ENCODE data around the gene PCP4L1. TPM values are rescaled to one million over a fixed set of nuclear protein-coding genes. Genes with fewer than 3 reads are reported as not detected.
"Not testable (repeated sequence)": the region's sequence is repeated elsewhere in the genome, so short reads cannot be mapped to it uniquely, and the experiment has no call there.

PCP4L1 gene
- total RNA-seq, 1 experiment from 2014 or later = 0.83 TPM

- no peak overlapping the region for H3K23ac ChIP-seq (ENCODE audit: insufficient read length, low read depth, low read length)
- no peaks in the 10 kb centered on the region for H4K20me1 ChIP-seq (ENCODE audit: control insufficient read depth, insufficient read depth, insufficient read length)
- H3K14ac ChIP-seq (ENCODE audit: insufficient read depth, low read length) = no peak overlapping the region
- H3K4me1 Mint-ChIP-seq = no peaks in the 10 kb centered on the region
- H3K79me1 ChIP-seq (ENCODE audit: insufficient read depth, low read depth, low read length, poor library complexity, severe bottlenecking) = no peaks in the 10 kb centered on the region
- H3K4me1 ChIP-seq (ENCODE audit: insufficient read depth, low read length) = no peaks in the 10 kb centered on the region
- no peak overlapping the region for H4K91ac ChIP-seq (ENCODE audit: insufficient read length, low read depth, low read length)
- H2AFZ ChIP-seq (ENCODE audit: low read length) = no peak overlapping the region
- H2BK20ac ChIP-seq (ENCODE audit: low read depth, low read length, poor library complexity, severe bottlenecking) = no peak overlapping the region
- H3K27ac Mint-ChIP-seq = no peak overlapping the region
- H3K27ac ChIP-seq (ENCODE audit: insufficient read length, low read depth, low read length) = no peak overlapping the region
- H3K23me2 ChIP-seq (ENCODE audit: insufficient read length, low read depth, low read length, poor library complexity, severe bottlenecking) = no peaks in the 10 kb centered on the region
- TF ChIP-seq CTCF (conservative IDR thresholded peaks at IDR 0.05) = no peak
- H3K27me3 Mint-ChIP-seq (ENCODE audit: low read depth) = peaks cover 3% of the 10 kb centered on the region; the same call in 1 of the 2 replicates
- peaks cover 2% of the 10 kb centered on the region in 2 experiments; a peak in 4 of 5 replicates for H3K9me3 Mint-ChIP-seq
- H3T11ph ChIP-seq (ENCODE audit: low read length) = no peak overlapping the region
- H3K18ac ChIP-seq (ENCODE audit: insufficient read length, low read depth, low read length) = no peak overlapping the region
- H4K5ac ChIP-seq (ENCODE audit: insufficient read length, low read depth, low read length) = no peak overlapping the region
- H3K27me3 ChIP-seq (ENCODE audit: insufficient read depth, low read length) = peaks cover 4% of the 10 kb centered on the region
- H2AK5ac ChIP-seq (ENCODE audit: insufficient read length, low read length) = no peak overlapping the region
- no peak overlapping the region for H3K9ac ChIP-seq (ENCODE audit: extremely low read depth, insufficient read length, low read length)
- H3K4me2 ChIP-seq (ENCODE audit: insufficient read depth, insufficient read length, low read length) = no peak overlapping the region
- no peak overlapping the region for H4K8ac ChIP-seq (replicated peaks; ENCODE audit: insufficient read length, low read depth, low read length)
- no peak overlapping the region for H3K4ac ChIP-seq (ENCODE audit: low read depth, low read length)
- H3K4me3 Mint-ChIP-seq = no peak overlapping the region
- H2BK120ac ChIP-seq (ENCODE audit: low read depth, low read length, poor library complexity, severe bottlenecking) = no peak overlapping the region
- WGBS (ENCODE audit: extremely low coverage, insufficient read length, low lambda C conversion rate) = no CpG with 5 or more reads among the region's 4 CpGs
- H3K36me3 Mint-ChIP-seq (ENCODE audit: insufficient read depth in 1 of 3, low read depth in 3 of 3) = peaks cover 0 to 3% (median 2%) of the 10 kb centered on the region in 3 experiments; a peak in 2 of 7 replicates
- no peak overlapping the region for H2BK15ac ChIP-seq (ENCODE audit: low read depth, low read length)
- H3K79me2 ChIP-seq (ENCODE audit: insufficient read depth, low read length) = no peaks in the 10 kb centered on the region
- H2BK5ac ChIP-seq (ENCODE audit: insufficient read length, low read length) = no peak overlapping the region
- no peak overlapping the region for H3K56ac ChIP-seq (ENCODE audit: insufficient read length, low read depth, low read length)
- DNase-seq = no peak
- H3K9me3 ChIP-seq (ENCODE audit: control insufficient read depth, low read depth, low read length) = no peaks in the 10 kb centered on the region
- H2BK12ac ChIP-seq (ENCODE audit: insufficient read length, low read depth, low read length) = no peak overlapping the region
These were observed 13.7 kb upstream of the PCP4L1 start for GRCh38 chr1:161244888-161245287.

- peaks cover 10% of the 10 kb centered on the region; the same call in 1 of the 2 replicates for H3K27me3 Mint-ChIP-seq (ENCODE audit: low read depth)
- not testable (repeated sequence) for H3K9me3 Mint-ChIP-seq, H3K4me3 Mint-ChIP-seq
These were observed 8.4 kb upstream of the PCP4L1 start for GRCh38 chr1:161250100-161250499.

More at GRCh38 chr1:161250100-161250499, 8.4 kb upstream of the PCP4L1 start:
- no CpG with 5 or more reads among the region's 5 CpGs for WGBS (ENCODE audit: extremely low coverage, insufficient read length, low lambda C conversion rate)
- H3K36me3 Mint-ChIP-seq (ENCODE audit: insufficient read depth in 1 of 3, low read depth in 3 of 3); H3K4me2 ChIP-seq (ENCODE audit: insufficient read depth, insufficient read length, low read length); H2AK5ac ChIP-seq (ENCODE audit: insufficient read length, low read length); H4K5ac ChIP-seq (ENCODE audit: insufficient read length, low read depth, low read length); H3K56ac ChIP-seq (ENCODE audit: insufficient read length, low read depth, low read length); H3K27ac ChIP-seq (ENCODE audit: insufficient read length, low read depth, low read length); H3K14ac ChIP-seq (ENCODE audit: insufficient read depth, low read length); H2AFZ ChIP-seq (ENCODE audit: low read length); H3K27ac Mint-ChIP-seq; H2BK20ac ChIP-seq (ENCODE audit: low read depth, low read length, poor library complexity, severe bottlenecking); H3K23me2 ChIP-seq (ENCODE audit: insufficient read length, low read depth, low read length, poor library complexity, severe bottlenecking); H3K9me3 ChIP-seq (ENCODE audit: control insufficient read depth, low read depth, low read length); H3T11ph ChIP-seq (ENCODE audit: low read length); H2BK5ac ChIP-seq (ENCODE audit: insufficient read length, low read length); H3K18ac ChIP-seq (ENCODE audit: insufficient read length, low read depth, low read length); H2BK15ac ChIP-seq (ENCODE audit: low read depth, low read length); H4K20me1 ChIP-seq (ENCODE audit: control insufficient read depth, insufficient read depth, insufficient read length); DNase-seq; H3K79me2 ChIP-seq (ENCODE audit: insufficient read depth, low read length); H3K27me3 ChIP-seq (ENCODE audit: insufficient read depth, low read length); H3K4me1 Mint-ChIP-seq; H4K91ac ChIP-seq (ENCODE audit: insufficient read length, low read depth, low read length); H3K23ac ChIP-seq (ENCODE audit: insufficient read length, low read depth, low read length); H3K79me1 ChIP-seq (ENCODE audit: insufficient read depth, low read depth, low read length, poor library complexity, severe bottlenecking); H3K4me1 ChIP-seq (ENCODE audit: insufficient read depth, low read length); H3K9ac ChIP-seq (ENCODE audit: extremely low read depth, insufficient read length, low read length); H2BK120ac ChIP-seq (ENCODE audit: low read depth, low read length, poor library complexity, severe bottlenecking); H4K8ac ChIP-seq (replicated peaks; ENCODE audit: insufficient read length, low read depth, low read length); H3K4ac ChIP-seq (ENCODE audit: low read depth, low read length); H2BK12ac ChIP-seq (ENCODE audit: insufficient read length, low read depth, low read length): not testable (repeated sequence)
